ENCODE measurements around the gene KCNQ1.

The KCNQ1 gene

GRCh38 chr11:2521733-2522630 lies 77.2 kb downstream of the KCNQ1 start:
- no peak for DNase-seq (ENCODE audit: low spot score)

GRCh38 chr11:2522631-2523255 lies 77.9 kb downstream of the KCNQ1 start:
- DNase-seq (ENCODE audit: low spot score) = no peak

DNA sequence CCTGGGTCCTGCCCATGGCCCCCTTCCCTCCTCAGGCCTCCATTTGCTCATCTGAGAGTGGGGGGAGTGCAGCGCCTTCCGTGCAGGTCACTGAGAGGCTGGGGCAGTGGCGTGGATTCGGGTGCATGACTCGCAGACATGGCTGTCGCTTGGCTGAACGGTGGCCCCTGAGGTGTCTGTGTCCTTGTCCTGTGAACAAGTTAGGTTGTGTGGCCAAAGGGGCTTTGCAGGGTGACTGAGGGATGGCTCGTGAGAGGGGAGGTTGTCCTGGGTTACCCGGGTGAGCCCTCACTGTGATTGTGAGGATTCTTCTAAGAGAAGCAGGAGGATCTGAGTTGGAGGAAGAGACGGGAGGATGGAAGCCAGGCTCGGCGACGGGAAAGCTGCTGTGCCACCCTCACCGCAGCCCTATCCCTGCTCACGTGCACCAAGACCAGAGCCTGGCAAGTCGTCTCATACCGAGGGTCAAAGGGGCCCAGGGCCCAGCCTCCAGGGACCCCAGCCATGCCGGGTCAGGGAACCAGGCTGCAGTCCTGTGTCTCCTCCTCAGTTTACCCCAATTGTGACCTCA lies 79.1 kb downstream of the KCNQ1 start:
- no peak for DNase-seq (ENCODE audit: low spot score)

GRCh38 chr11:2524446-2525165 lies 79.8 kb downstream of the KCNQ1 start:
- no peak for DNase-seq (ENCODE audit: low spot score)

GRCh38 chr11:2525166-2525861 lies 80.5 kb downstream of the KCNQ1 start:
- no peak for DNase-seq (ENCODE audit: low spot score)

- no peak for DNase-seq (ENCODE audit: low spot score)
Measured at GRCh38 chr11:2525941-2526807, 81.4 kb downstream of the KCNQ1 start.

DNA sequence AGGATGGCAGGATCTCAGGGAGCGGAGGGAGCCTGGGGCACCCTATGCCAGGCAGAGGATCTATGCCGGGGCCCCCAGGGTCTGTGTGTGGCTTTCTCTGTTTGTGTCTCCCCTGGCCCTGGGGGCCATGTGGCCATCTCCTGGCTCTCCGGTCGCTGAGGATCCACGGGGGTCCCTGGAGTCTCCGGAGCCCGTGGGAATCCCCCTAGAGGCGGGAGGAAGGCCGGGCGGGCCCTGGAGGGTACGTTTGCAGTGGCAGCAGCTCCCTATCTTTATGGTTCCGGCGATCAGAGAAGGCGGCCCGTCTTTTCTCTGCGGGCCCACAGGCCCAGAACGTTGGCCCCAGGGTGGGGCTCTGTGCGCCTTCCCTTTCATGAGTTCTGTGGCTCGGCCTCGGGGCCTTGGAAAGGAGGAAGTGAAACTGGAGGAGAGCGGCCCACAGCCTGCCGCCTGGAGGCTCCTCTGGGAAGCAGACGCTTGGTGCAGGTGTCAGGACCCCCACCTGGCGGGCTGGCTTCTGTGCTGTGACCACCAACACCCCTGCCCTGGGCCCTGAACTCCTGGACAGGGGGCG lies 82.1 kb downstream of the KCNQ1 start:
- DNase-seq (ENCODE audit: low spot score) = no peak

DNA sequence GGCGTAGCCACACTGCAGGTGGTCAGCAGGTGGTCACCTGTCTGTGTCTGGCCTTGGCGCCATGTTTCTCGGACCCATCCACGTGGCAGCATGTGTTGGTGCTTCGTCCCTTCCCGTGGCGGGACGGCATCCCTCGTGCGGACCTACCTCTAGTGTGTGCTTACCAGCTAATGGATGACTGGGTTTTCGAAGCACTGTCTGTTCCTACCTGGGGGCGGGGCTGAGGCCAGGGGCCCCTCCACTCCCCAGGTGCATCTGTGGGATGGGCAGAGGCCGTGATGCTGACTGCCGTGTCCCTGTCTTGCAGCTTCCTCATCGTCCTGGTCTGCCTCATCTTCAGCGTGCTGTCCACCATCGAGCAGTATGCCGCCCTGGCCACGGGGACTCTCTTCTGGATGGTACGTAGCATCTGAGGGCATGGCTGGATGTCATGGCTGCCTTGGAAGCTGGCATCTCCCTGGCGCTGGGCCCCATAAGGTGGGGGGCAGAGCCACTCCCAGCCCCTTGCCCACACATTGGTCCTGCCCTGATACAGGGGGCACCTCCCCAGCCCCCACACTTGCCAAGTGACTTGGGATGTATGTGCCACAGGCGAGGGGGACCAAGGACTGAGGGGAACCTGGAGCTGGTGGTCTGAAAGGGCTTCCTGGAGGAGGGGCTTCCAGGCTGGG lies 82.9 kb downstream of the KCNQ1 start:
- DNase-seq (ENCODE audit: low spot score) = no peak

DNA sequence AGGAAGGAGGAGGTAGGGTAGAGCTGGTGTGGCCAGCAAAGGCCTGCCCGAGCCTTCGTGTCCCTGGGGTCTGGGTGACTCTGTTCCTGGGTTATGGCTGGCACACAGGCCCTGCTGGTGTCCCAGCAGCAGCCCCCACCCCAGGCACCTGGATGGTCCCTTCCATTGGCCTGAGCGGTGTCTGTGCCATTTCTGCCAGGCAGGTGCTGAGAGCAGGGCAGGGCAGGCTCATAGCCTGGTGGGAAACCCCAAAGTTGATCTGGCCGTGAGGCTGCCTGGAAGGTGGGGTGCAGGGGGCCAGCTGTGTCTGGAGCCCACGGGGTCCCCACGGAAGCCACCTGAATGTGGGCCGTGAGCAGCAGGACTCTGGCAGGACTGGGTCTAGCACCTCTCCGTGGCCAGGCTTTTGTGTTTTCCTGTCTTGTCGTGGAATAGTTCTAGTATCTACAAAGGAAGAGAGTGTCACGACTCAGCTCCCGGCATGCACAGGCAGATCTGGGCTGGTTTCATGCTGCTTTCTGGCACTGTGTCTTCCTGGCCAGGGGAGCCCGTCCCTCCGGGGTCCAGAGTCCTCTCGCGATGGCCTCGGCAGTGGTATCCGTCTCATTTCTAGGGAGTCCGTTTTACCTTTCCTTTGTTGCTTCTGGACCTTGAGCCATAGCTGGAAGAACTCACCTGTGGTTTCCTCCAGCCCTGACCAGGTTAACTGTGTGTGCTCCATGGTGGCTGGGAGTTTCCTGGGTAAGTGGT lies 83.7 kb downstream of the KCNQ1 start:
- DNase-seq (ENCODE audit: low spot score) = no peak

DNA sequence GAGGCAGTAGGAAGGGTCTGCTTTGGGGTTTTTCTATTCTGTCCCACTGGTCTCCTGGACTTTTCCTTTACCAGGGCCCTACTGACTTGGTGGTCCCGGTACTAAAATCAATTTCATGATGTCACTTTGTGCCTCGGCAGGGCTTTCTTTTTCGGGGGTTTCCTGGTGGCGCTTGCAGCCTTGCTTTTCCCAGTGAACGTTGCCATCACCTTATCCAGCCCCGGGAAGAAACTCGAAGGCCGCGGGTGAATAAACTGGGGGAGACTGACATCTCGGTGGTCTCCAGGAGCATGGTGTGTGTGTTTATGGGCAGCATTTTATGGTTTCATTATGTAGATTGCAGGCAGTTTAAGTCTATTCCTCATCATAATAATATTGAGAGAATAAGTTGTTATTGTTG lies 84.4 kb downstream of the KCNQ1 start:
- DNase-seq (ENCODE audit: low spot score) = no peak

GRCh38 chr11:2529636-2530035 lies 84.8 kb downstream of the KCNQ1 start:
- DNase-seq (ENCODE audit: low spot score) = no peak

- no peak for DNase-seq (ENCODE audit: low spot score)
Measured at GRCh38 chr11:2530131-2530854, 85.5 kb downstream of the KCNQ1 start.

DNA sequence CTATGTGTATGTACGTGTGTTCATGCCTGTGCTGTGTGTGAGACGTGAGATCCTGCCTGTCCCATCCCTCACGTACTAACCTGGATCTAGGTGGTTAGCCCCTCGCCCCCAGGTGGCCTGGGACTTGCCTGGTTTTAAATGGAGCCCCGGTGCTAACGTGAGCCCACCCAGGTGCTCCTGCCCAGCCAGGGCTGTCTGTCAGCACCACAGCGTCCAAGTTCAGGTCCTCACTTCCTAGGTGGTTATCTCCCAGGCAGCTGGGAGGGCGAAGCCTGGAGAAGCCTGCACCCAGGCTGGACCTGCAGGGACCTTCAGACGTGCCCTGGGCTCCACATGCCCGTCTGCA lies 86.0 kb downstream of the KCNQ1 start:
- no peak for DNase-seq (ENCODE audit: low spot score)

- peak; percentile 72 for DNase-seq (ENCODE audit: low spot score)
Measured at GRCh38 chr11:2531277-2531986, 86.6 kb downstream of the KCNQ1 start.

DNA sequence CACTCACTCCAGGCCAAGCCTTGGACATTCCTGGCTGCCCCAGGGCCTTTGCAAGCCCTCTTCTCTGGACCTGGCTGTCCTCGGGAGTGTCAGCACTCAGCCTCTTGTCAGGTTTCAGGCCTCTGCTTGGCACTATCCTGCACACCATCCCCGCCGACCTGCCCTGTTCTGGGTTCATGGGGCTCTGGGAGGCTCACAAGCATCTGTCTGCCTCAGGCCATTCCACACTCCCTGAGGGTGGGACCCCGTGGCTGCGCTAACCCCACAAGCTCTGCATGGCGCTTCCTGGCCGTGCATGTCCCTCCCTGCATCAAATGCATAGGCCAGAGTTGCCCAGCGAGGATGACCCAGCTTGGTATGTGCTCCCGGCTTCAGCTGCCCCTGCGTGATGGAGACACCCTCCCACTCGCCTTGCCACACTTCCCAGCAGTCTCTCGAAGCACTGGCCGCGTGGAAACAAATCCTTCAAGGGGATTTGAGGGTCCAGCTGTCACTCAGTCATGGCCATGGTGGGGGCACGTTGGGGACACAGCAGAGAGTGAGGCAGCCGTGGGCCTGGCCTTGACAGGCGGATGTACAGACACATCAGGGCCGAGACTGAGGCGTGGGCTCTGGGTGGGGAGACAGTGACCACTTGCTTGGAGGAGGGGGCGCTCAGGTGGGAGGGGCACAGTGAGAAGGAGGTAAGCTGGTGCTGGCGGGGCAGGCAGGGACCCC lies 87.3 kb downstream of the KCNQ1 start:
- no peak for DNase-seq (ENCODE audit: low spot score)

GRCh38 chr11:2532704-2533586 lies 88.1 kb downstream of the KCNQ1 start:
- peak; percentile 87 for DNase-seq (ENCODE audit: low spot score)
